RWPE2 (cell line): ENCODE measurements around the gene YAP1.

Experiments used
- ATAC-seq: fragments of 200-7000 bp; cut with Tn5 transposase; 3 replicates; pipeline ENCODE4 v1.9.1; 2021; ENCODE audit warnings: low read depth
- DNase-seq: peaks from one replicate; pipeline ENCODE4 v3.0.0-alpha.2; 2020; ENCODE audit warnings: low spot score
- H3K27ac ChIP-seq: fragments of 450-650 bp; 2 replicates; pipeline ENCODE4 v1.5.1; 2017; ENCODE audit warnings: mild to moderate bottlenecking; ENCODE audit not compliant: poor library complexity, severe bottlenecking
- H3K27me3 ChIP-seq: fragments of 250-450 bp; sonication (Bioruptor Pico); 2 replicates; pipeline ENCODE4 v1.5.1; 2021; ENCODE audit warnings: mild to moderate bottlenecking, moderate library complexity; ENCODE audit not compliant: insufficient read depth, poor library complexity, severe bottlenecking
- H3K36me3 ChIP-seq: fragments of 250-450 bp; sonication (Bioruptor Pico); 2 replicates; pipeline ENCODE4 v1.5.1; 2020; ENCODE audit warnings: low read depth, mild to moderate bottlenecking, moderate library complexity
- H3K4me1 ChIP-seq: fragments of 250-450 bp; sonication (Bioruptor Pico); 2 replicates; pipeline ENCODE4 v1.5.1; 2021; ENCODE audit warnings: mild to moderate bottlenecking, moderate library complexity; ENCODE audit not compliant: insufficient read depth, poor library complexity, severe bottlenecking
- H3K4me3 ChIP-seq: fragments of 250-450 bp; sonication (Bioruptor Pico); 2 replicates; pipeline ENCODE4 v1.5.1; 2021; ENCODE audit warnings: mild to moderate bottlenecking, moderate library complexity; ENCODE audit not compliant: severe bottlenecking
- H3K9me3 ChIP-seq: fragments of 250-450 bp; sonication (Bioruptor Pico); 2 replicates; pipeline ENCODE4 v1.5.1; 2021; ENCODE audit warnings: mild to moderate bottlenecking, moderate library complexity; ENCODE audit not compliant: severe bottlenecking
- TF ChIP-seq, protein P1 (sequence below): fragments of 450-650 bp; IDR thresholded peaks from one replicate; pipeline ENCODE4 v1.5.1; 2017; ENCODE audit warnings: mild to moderate bottlenecking, moderate library complexity; ENCODE audit not compliant: poor library complexity, severe bottlenecking

YAP1 gene

GRCh38 chr11:102166175-102167064, 56.2 kb downstream of the YAP1 start:
- ATAC-seq: no peak
- no peak overlapping the region for H3K27ac ChIP-seq
- H3K4me3 ChIP-seq: no peak overlapping the region
- H3K36me3 ChIP-seq: peaks cover 58% of the 10 kb centered on the region
- DNase-seq: no peak
- H3K9me3 ChIP-seq: no peaks in the 10 kb centered on the region
- peaks cover 48% of the 10 kb centered on the region for H3K4me1 ChIP-seq
- H3K27me3 ChIP-seq: no peaks in the 10 kb centered on the region
- TF ChIP-seq, protein P1, sequence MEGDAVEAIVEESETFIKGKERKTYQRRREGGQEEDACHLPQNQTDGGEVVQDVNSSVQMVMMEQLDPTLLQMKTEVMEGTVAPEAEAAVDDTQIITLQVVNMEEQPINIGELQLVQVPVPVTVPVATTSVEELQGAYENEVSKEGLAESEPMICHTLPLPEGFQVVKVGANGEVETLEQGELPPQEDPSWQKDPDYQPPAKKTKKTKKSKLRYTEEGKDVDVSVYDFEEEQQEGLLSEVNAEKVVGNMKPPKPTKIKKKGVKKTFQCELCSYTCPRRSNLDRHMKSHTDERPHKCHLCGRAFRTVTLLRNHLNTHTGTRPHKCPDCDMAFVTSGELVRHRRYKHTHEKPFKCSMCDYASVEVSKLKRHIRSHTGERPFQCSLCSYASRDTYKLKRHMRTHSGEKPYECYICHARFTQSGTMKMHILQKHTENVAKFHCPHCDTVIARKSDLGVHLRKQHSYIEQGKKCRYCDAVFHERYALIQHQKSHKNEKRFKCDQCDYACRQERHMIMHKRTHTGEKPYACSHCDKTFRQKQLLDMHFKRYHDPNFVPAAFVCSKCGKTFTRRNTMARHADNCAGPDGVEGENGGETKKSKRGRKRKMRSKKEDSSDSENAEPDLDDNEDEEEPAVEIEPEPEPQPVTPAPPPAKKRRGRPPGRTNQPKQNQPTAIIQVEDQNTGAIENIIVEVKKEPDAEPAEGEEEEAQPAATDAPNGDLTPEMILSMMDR: no peak

- peak overlapping the region; percentile 85 for H3K27ac ChIP-seq
- ATAC-seq (peak; percentile 88), DNase-seq (no peak)
- H3K4me3 ChIP-seq: no peak overlapping the region
- no peaks in the 10 kb centered on the region for H3K27me3 ChIP-seq
- no peaks in the 10 kb centered on the region for H3K9me3 ChIP-seq
- peaks cover 59% of the 10 kb centered on the region for H3K4me1 ChIP-seq
- TF ChIP-seq, protein P1: no peak
- peaks cover 52% of the 10 kb centered on the region for H3K36me3 ChIP-seq
These were observed 58.2 kb downstream of the YAP1 start for GRCh38 chr11:102168481-102168880.

GRCh38 chr11:102171101-102171500, 60.9 kb downstream of the YAP1 start:
- H3K4me3 ChIP-seq: no peak overlapping the region
- peaks cover 50% of the 10 kb centered on the region for H3K36me3 ChIP-seq
- no peaks in the 10 kb centered on the region for H3K27me3 ChIP-seq
- peaks cover 58% of the 10 kb centered on the region for H3K4me1 ChIP-seq
- ATAC-seq (peak; percentile 71), DNase-seq (no peak)
- peak overlapping the region; percentile 85 for H3K27ac ChIP-seq
- no peaks in the 10 kb centered on the region for H3K9me3 ChIP-seq
- TF ChIP-seq, protein P1: no peak

DNA sequence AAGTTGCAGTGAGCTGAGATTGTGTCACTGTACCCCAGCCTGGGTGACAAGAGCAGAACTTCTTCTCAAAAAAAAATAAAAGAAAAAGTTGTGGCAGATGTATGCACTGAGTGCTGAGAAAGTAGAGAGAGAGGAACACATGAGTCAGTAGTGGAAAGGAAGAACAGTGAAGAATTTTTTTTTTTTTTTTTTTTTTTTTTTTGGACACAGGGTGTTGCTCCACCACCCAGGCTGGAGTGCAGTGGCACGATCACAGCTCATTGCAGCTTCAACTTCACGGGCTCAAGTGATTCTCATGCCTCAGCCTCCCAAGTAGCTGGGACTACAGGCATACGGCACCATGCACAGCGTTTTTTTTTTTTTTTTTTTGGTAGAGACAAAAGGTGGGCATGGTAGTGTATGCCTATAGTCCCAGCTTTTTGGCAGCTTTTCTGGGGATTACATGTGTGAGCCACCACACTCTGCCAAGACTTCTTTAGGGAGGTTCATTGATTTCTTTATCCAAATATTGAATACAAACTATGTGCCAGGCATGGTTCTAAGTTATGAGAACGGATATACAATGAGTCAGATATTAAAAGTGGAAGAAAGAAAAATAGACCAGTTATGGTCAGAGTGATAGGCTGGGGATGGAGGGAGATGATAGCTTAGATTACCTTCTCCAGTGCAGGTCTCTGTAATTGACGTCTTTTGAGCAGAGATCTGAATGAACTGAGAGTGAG, 62.0 kb downstream of the YAP1 start:
- Histone ChIP-seq H3K27me3 (no peaks in the 10 kb centered on the region), H3K27ac (peak overlapping the region; percentile 85), H3K9me3 (no peaks in the 10 kb centered on the region), H3K36me3 (peaks cover 46% of the 10 kb centered on the region), H3K4me3 (no peak overlapping the region), H3K4me1 (peaks cover 49% of the 10 kb centered on the region)
- TF ChIP-seq, protein P1: no peak
- ATAC-seq (no peak), DNase-seq (no peak)
